Measurements from ENCODE around the gene P2RY14. TPM values are rescaled to one million over a fixed set of nuclear protein-coding genes. Genes with fewer than 3 reads are reported as not detected.
"Not testable (repeated sequence)": the region's sequence is repeated elsewhere in the genome, so short reads cannot be mapped to it uniquely, and the experiment has no call there.

The P2RY14 gene
- total and polyA plus RNA-seq, 2 donors from 2014 or later = 0.54 to 2.4 TPM

DNA sequence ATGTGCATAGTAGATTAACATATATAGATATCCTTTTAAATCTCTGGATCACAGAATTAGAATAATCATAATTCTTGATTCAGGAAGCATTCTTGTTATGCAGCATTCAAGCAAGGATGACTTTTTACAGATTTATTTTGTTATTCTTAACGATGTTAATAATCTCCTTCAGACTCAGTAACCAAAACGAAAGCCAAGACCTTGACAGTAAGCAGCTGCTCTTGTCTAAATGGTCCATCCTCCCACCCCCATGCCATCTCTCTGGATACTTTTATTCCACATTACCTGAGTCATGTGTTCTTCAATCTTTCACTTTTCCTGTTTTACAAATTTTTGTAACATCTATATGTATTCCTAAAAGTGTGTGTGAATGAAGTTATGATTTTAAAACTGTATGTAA lies 42.0 kb downstream of the P2RY14 start:
- H3K4me1 ChIP-seq (ENCODE audit: control insufficient read depth in 2 of 3, insufficient read depth in 2 of 3, low read depth in 1 of 3, low read length in 3 of 3) = no peaks in the 10 kb centered on the region
- intact Hi-C loops (cut with DNase I) = no loop called here
- FAIRE-seq = no peak
- DNase-seq = no peak
- H3K27ac ChIP-seq (ENCODE audit: low read depth in 2 of 2, low read length in 2 of 2) = no peak overlapping the region
- no peaks in the 10 kb centered on the region for H3K36me3 ChIP-seq (ENCODE audit: control insufficient read depth in 2 of 3, insufficient read depth in 3 of 3, low read length in 3 of 3)
- no peaks in the 10 kb centered on the region for H3K27me3 ChIP-seq (ENCODE audit: control insufficient read depth, insufficient read depth, low read length)
- H3K9ac ChIP-seq (ENCODE audit: low read length in 3 of 3) = no peak overlapping the region
- H3K4me3 ChIP-seq (ENCODE audit: low read length in 3 of 3) = no peak overlapping the region
- TF ChIP-seq, protein P1, sequence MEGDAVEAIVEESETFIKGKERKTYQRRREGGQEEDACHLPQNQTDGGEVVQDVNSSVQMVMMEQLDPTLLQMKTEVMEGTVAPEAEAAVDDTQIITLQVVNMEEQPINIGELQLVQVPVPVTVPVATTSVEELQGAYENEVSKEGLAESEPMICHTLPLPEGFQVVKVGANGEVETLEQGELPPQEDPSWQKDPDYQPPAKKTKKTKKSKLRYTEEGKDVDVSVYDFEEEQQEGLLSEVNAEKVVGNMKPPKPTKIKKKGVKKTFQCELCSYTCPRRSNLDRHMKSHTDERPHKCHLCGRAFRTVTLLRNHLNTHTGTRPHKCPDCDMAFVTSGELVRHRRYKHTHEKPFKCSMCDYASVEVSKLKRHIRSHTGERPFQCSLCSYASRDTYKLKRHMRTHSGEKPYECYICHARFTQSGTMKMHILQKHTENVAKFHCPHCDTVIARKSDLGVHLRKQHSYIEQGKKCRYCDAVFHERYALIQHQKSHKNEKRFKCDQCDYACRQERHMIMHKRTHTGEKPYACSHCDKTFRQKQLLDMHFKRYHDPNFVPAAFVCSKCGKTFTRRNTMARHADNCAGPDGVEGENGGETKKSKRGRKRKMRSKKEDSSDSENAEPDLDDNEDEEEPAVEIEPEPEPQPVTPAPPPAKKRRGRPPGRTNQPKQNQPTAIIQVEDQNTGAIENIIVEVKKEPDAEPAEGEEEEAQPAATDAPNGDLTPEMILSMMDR (IDR thresholded peaks at IDR 0.05; ENCODE audit: borderline replicate concordance, extremely low read depth, insufficient read depth) = no peak
- no peaks in the 10 kb centered on the region for H3K9me3 ChIP-seq (ENCODE audit: control insufficient read depth in 2 of 3, insufficient read depth in 1 of 3, low read length in 3 of 3)

DNA sequence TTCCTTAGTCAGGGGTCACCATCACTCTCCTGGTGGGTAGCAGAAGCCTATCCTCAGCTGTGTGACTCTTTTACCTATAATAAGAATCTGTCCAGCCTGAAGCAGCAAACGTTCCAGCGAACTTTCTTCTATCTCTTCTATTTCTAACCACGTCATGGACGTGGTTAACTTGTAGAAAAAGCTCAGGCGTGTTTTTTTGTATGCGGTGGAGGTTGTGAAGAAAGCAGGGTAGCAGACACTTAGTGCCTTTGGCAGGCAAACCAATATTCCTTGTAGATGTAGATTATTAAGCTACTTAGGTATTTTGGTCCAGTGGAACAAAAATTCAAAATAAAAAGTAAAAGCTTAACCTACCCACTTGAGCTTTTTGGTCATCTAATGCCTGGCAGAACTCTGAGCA lies 43.5 kb downstream of the P2RY14 start:
- TF ChIP-seq, protein P1 (IDR thresholded peaks at IDR 0.05; ENCODE audit: borderline replicate concordance, extremely low read depth, insufficient read depth) = no peak
- FAIRE-seq (no peak), DNase-seq (no peak)
- Histone ChIP-seq H3K36me3 (ENCODE audit: control insufficient read depth in 2 of 3, insufficient read depth in 3 of 3, low read length in 3 of 3) (no peaks in the 10 kb centered on the region), H3K9ac (ENCODE audit: low read length in 3 of 3) (no peak overlapping the region), H3K27ac (ENCODE audit: low read depth in 2 of 2, low read length in 2 of 2) (no peak overlapping the region), H3K4me1 (ENCODE audit: control insufficient read depth in 2 of 3, insufficient read depth in 2 of 3, low read depth in 1 of 3, low read length in 3 of 3) (no peaks in the 10 kb centered on the region), H3K9me3 (ENCODE audit: control insufficient read depth in 2 of 3, insufficient read depth in 1 of 3, low read length in 3 of 3) (no peaks in the 10 kb centered on the region), H3K4me3 (ENCODE audit: low read length in 3 of 3) (no peak overlapping the region), H3K27me3 (ENCODE audit: control insufficient read depth, insufficient read depth, low read length) (no peaks in the 10 kb centered on the region)
- intact Hi-C loops (cut with DNase I) = no loop called here

DNA sequence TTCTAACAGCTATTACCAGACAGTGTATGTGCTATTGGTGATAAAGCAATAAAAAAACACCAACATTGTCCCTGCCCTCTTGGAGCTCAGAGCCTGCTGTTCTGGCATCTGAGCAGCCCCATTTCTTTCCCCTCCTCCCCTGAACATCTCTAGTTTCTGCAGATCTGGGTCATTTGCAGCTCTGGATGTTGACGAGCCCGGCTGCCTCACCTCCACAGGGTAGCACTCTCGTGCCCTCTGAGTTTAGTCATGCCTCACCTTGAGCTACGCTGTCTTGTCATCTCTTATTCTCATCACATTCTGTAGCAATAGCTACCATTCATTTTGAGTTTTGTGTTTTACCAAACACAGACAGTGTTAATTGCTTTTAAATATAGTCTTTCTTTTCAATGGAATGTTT lies 45.4 kb downstream of the P2RY14 start:
- H3K9me3 ChIP-seq (ENCODE audit: control insufficient read depth in 2 of 3, insufficient read depth in 1 of 3, low read length in 3 of 3) = no peaks in the 10 kb centered on the region
- TF ChIP-seq, protein P1 (IDR thresholded peaks at IDR 0.05; ENCODE audit: borderline replicate concordance, extremely low read depth, insufficient read depth) = no peak
- intact Hi-C loops (cut with DNase I) = no loop called here
- no peak for DNase-seq
- H3K4me3 ChIP-seq (ENCODE audit: low read length in 3 of 3) = no peak overlapping the region
- H3K9ac ChIP-seq (ENCODE audit: low read length in 3 of 3) = no peak overlapping the region
- H3K27me3 ChIP-seq (ENCODE audit: control insufficient read depth, insufficient read depth, low read length) = no peaks in the 10 kb centered on the region
- H3K36me3 ChIP-seq (ENCODE audit: control insufficient read depth in 2 of 3, insufficient read depth in 3 of 3, low read length in 3 of 3) = no peaks in the 10 kb centered on the region
- peaks cover 0 to 3% (median 2%) of the 10 kb centered on the region in 3 donors for H3K4me1 ChIP-seq (ENCODE audit: control insufficient read depth in 2 of 3, insufficient read depth in 2 of 3, low read depth in 1 of 3, low read length in 3 of 3)
- FAIRE-seq = no peak
- no peak overlapping the region for H3K27ac ChIP-seq (ENCODE audit: low read depth in 2 of 2, low read length in 2 of 2)

DNA sequence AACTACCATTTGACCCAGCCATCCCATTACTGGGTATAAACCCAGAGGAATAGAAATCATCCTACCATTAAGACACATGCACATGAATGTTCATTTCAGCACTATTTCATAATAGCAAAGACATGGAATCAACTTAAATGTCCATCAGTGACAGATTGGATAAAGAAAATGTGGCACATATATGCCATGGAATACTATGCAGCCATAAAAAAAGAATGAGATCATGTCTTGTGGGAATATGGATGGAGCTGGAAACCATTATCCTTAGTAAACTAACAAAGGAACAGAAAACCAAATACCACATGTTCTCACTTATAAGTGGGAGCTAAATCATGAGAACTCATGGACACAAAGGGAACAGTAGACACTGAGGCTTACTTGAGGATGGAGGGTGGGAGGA lies 45.9 kb downstream of the P2RY14 start:
- DNase-seq; FAIRE-seq; H3K27ac ChIP-seq (ENCODE audit: low read depth in 2 of 2, low read length in 2 of 2); H3K27me3 ChIP-seq (ENCODE audit: control insufficient read depth, insufficient read depth, low read length); H3K9ac ChIP-seq (ENCODE audit: low read length in 3 of 3); H3K9me3 ChIP-seq (ENCODE audit: control insufficient read depth in 2 of 3, insufficient read depth in 1 of 3, low read length in 3 of 3); intact Hi-C loops (cut with DNase I); H3K36me3 ChIP-seq (ENCODE audit: control insufficient read depth in 2 of 3, insufficient read depth in 3 of 3, low read length in 3 of 3); H3K4me1 ChIP-seq (ENCODE audit: control insufficient read depth in 2 of 3, insufficient read depth in 2 of 3, low read depth in 1 of 3, low read length in 3 of 3); H3K4me3 ChIP-seq (ENCODE audit: low read length in 3 of 3): not testable (repeated sequence)
